Calu3 (cell line): ENCODE results near the gene WDFY3. TPM values are rescaled to one million over a fixed set of nuclear protein-coding genes. Genes with fewer than 3 reads are reported as not detected.
A peak's percentile ranks its signal among the peaks of the same experiment; 100 is the strongest.

Experiments
- BruUV-seq: library from RNA; stranded (reverse); fragments of 400-500 nt; replicated peaks from 2 replicates; lab custom pipeline; 2021; lab: Mats Ljungman, UMichigan
- CTCF ChIA-PET: fragments of 300-600 bp; sonication (Branson Sonifier 250); formaldehyde crosslinking; loops from one replicate; lab custom pipeline; 2022; ENCODE audit warnings: antibody characterized with exemption; lab: Charles Lee
- DNase-seq: peaks from one replicate; pipeline ENCODE4 v3.0.0; 2022
- H3K27ac Mint-ChIP-seq: one replicate; pipeline ENCODE4 v1.8.0; 2022; ENCODE audit warnings: mixed read lengths; ENCODE audit not compliant: unreplicated experiment
- H3K27me3 Mint-ChIP-seq: one replicate; pipeline ENCODE4 v1.8.0; 2022; ENCODE audit warnings: mixed read lengths; ENCODE audit not compliant: unreplicated experiment
- H3K36me3 Mint-ChIP-seq: one replicate; pipeline ENCODE4 v1.8.0; 2022; ENCODE audit warnings: mild to moderate bottlenecking, moderate library complexity, mixed read lengths; ENCODE audit not compliant: insufficient read depth, unreplicated experiment
- H3K4me1 Mint-ChIP-seq: one replicate; pipeline ENCODE4 v1.8.0; 2022; ENCODE audit warnings: mild to moderate bottlenecking, low read depth, mixed read lengths; ENCODE audit not compliant: unreplicated experiment
- H3K4me3 Mint-ChIP-seq: one replicate; pipeline ENCODE4 v1.8.0; 2022; ENCODE audit warnings: mild to moderate bottlenecking, low read depth, moderate library complexity, mixed read lengths; ENCODE audit not compliant: unreplicated experiment
- H3K9me3 Mint-ChIP-seq: one replicate; pipeline ENCODE4 v1.8.0; 2022; ENCODE audit warnings: low read depth, mixed read lengths; ENCODE audit not compliant: unreplicated experiment
- CTCF ChIP-seq: fragments of 200-600 bp; IDR thresholded peaks from one replicate; pipeline ENCODE4 v1.8.0; 2022; ENCODE audit warnings: antibody characterized with exemption; ENCODE audit not compliant: unreplicated experiment
- intact Hi-C: fragments of 100-400 bp; cut with micrococcal nuclease; formaldehyde crosslinking; loops from one replicate; pipeline ENCODE4 v1.10.0; 2022; ENCODE audit not compliant: unreplicated experiment
- total RNA-seq: library from RNA; stranded (reverse); gene quantifications from 2 replicates; pipeline ENCODE4 v1.2.3, GENCODE V29; 2022

Gene WDFY3
- total RNA-seq, 1 experiment from 2014 or later = 31.5 TPM

- BruUV-seq = no TSS peak
- CTCF ChIA-PET = interaction anchor here (1.0 kb wide), 1 partner anchor 221 kb away, joined by 6 read pairs; no protein-coding TSS in a partner anchor
- intact Hi-C loops = loop anchor here (1.0 to 2.0 kb wide), 2 partner anchors 221 to 393 kb away; no protein-coding TSS in a partner anchor
Measured at GRCh38 chr4:84971319-84971932, 4.9 kb upstream of the WDFY3 start.

GRCh38 chr4:84968925-84969324, 2.4 kb upstream of the WDFY3 start:
- Mint-ChIP-seq H3K9me3 (no peaks in the 10 kb centered on the region), H3K4me3 (no peak overlapping the region), H3K27me3 (no peaks in the 10 kb centered on the region), H3K27ac (no peak overlapping the region), H3K36me3 (peaks cover 23% of the 10 kb centered on the region), H3K4me1 (peaks cover 8% of the 10 kb centered on the region)
- CTCF ChIA-PET = no interaction called here
- no peak for DNase-seq
- no TSS peak for BruUV-seq
- no peak for TF ChIP-seq CTCF
- intact Hi-C loops = no loop called here

More at GRCh38 chr4:84971319-84971932, 4.9 kb upstream of the WDFY3 start:
- Mint-ChIP-seq H3K27me3 (no peaks in the 10 kb centered on the region), H3K36me3 (peaks cover 10% of the 10 kb centered on the region), H3K27ac (no peak overlapping the region), H3K4me3 (no peak overlapping the region), H3K4me1 (peaks cover 8% of the 10 kb centered on the region), H3K9me3 (no peaks in the 10 kb centered on the region)
- TF ChIP-seq CTCF = no peak
- no peak for DNase-seq

GRCh38 chr4:84967243-84967690, 777 bp upstream of the WDFY3 start:
- no peak for DNase-seq
- intact Hi-C loops = no loop called here
- peak overlapping the region; percentile 100 for H3K27ac Mint-ChIP-seq
- H3K4me3 Mint-ChIP-seq = peak overlapping the region; percentile 100
- H3K36me3 Mint-ChIP-seq = peaks cover 23% of the 10 kb centered on the region
- peaks cover 8% of the 10 kb centered on the region for H3K4me1 Mint-ChIP-seq
- CTCF ChIA-PET = interaction anchor here (0.6 to 0.7 kb wide), 2 partner anchors 467 to 524 kb away, joined by 5 read pairs; no protein-coding TSS in a partner anchor
- BruUV-seq = no TSS peak
- TF ChIP-seq CTCF = no peak
- H3K9me3 Mint-ChIP-seq = no peaks in the 10 kb centered on the region
- H3K27me3 Mint-ChIP-seq = no peaks in the 10 kb centered on the region

- Mint-ChIP-seq H3K27ac (peak overlapping the region; percentile 100), H3K36me3 (peaks cover 23% of the 10 kb centered on the region), H3K4me3 (peak overlapping the region; percentile 100), H3K27me3 (no peaks in the 10 kb centered on the region), H3K9me3 (no peaks in the 10 kb centered on the region), H3K4me1 (peaks cover 8% of the 10 kb centered on the region)
- intact Hi-C loops = no loop called here
- DNase-seq = peak; percentile 44
- TF ChIP-seq CTCF = peak; percentile 18
- BruUV-seq = no TSS peak
- CTCF ChIA-PET = interaction anchor here (0.9 kb wide), 1 partner anchor 10 kb away, joined by 3 read pairs; no protein-coding TSS in a partner anchor
Measured at GRCh38 chr4:84965553-84966381, 723 bp downstream of the WDFY3 start.
